Suprapubic skin (tissue), 4 donors: ENCODE data around the gene SPECC1. TPM values are rescaled to one million over a fixed set of nuclear protein-coding genes. Genes with fewer than 3 reads are reported as not detected.

Experiments used
- DNase-seq, 2 donors: peaks; one replicate each; pipeline ENCODE4 v3.0.0-alpha.2; 2019; ENCODE audit warnings: low spot score in 2 of 2
- H3K27ac ChIP-seq: fragments of 200-600 bp; sonication (generic); one replicate; pipeline ENCODE4 v1.5.1; 2019
- H3K27me3 ChIP-seq: fragments of 200-600 bp; sonication (generic); one replicate; pipeline ENCODE4 v1.5.1; 2019
- H3K36me3 ChIP-seq: fragments of 200-600 bp; sonication (generic); one replicate; pipeline ENCODE4 v1.5.1; 2019
- H3K4me1 ChIP-seq: fragments of 200-600 bp; sonication (generic); one replicate; pipeline ENCODE4 v1.5.1; 2019
- H3K4me3 ChIP-seq: fragments of 200-600 bp; sonication (generic); one replicate; pipeline ENCODE4 v1.5.1; 2019; ENCODE audit warnings: mild to moderate bottlenecking
- H3K9me3 ChIP-seq: fragments of 200-600 bp; sonication (generic); one replicate; pipeline ENCODE4 v1.5.1; 2019
- CTCF ChIP-seq, 2 donors: fragments of 200-600 bp in 1 of 2; fragments of 450-650 bp in 1 of 2; sonication (generic) in 1 of 2; IDR thresholded peaks; one replicate each; pipeline ENCODE4 v1.5.1; 2016 to 2019; ENCODE audit warnings: antibody characterized with exemption in 2 of 2, mild to moderate bottlenecking in 1 of 2, moderate library complexity in 1 of 2
- EP300 ChIP-seq: sonication (generic); formaldehyde crosslinking; IDR thresholded peaks from one replicate; pipeline ENCODE4 v1.6.1; 2017; ENCODE audit warnings: antibody characterized with exemption
- POLR2A ChIP-seq, 2 donors: fragments of 450-650 bp; IDR thresholded peaks; one replicate each; pipeline ENCODE4 v1.6.1; 2017; ENCODE audit warnings: antibody characterized with exemption in 2 of 2, mild to moderate bottlenecking in 2 of 2, moderate library complexity in 2 of 2
- POLR2AphosphoS5 ChIP-seq, 3 donors: sonication (generic); formaldehyde crosslinking; IDR thresholded peaks; one replicate each; pipeline ENCODE4 v1.6.1; 2017; ENCODE audit warnings: antibody characterized with exemption in 3 of 3
- WGBS: methylation state at CpG from one replicate; pipeline ENCODE4 v1.1.5; 2018; 5-methylcytosine and 5-hydroxymethylcytosine counted together
- total RNA-seq, 4 donors: library from RNA; depleted of rRNA; stranded (reverse); fragments of >200 nt; gene quantifications; one replicate each; pipeline ENCODE4 v1.1.0, GENCODE V29; 2016

The SPECC1 gene
- total RNA-seq, 4 donors from 2014 or later = 12.2 to 18.1 (median 16.4) TPM

GRCh38 chr17:20128036-20128667 is 119.0 kb downstream of the SPECC1 start:
- Histone ChIP-seq H3K27ac (no peak overlapping the region), H3K27me3 (no peaks in the 10 kb centered on the region), H3K4me3 (no peak overlapping the region), H3K9me3 (no peaks in the 10 kb centered on the region), H3K4me1 (no peaks in the 10 kb centered on the region), H3K36me3 (no peaks in the 10 kb centered on the region)
- no peak for DNase-seq
- TF ChIP-seq EP300 (no peak), CTCF (IDR thresholded peaks at IDR 0.05) (no peak), POLR2AphosphoS5 (IDR thresholded peaks at IDR 0.05) (no peak), POLR2A (IDR thresholded peaks at IDR 0.05) (no peak)
- 78% methylated on average over 4 of the region's 4 CpGs for WGBS

- WGBS = 71% methylated on average over 5 of the region's 5 CpGs
Observed at GRCh38 chr17:20133517-20133916, 124.4 kb downstream of the SPECC1 start.

GRCh38 chr17:20141198-20141972 is 132.2 kb downstream of the SPECC1 start:
- Histone ChIP-seq H3K27me3 (no peaks in the 10 kb centered on the region), H3K9me3 (no peaks in the 10 kb centered on the region), H3K4me1 (no peaks in the 10 kb centered on the region), H3K27ac (no peak overlapping the region), H3K4me3 (no peak overlapping the region), H3K36me3 (no peaks in the 10 kb centered on the region)
- 54% methylated on average over 10 of the region's 10 CpGs for WGBS
- no peak for DNase-seq
- TF ChIP-seq EP300 (no peak), CTCF (IDR thresholded peaks at IDR 0.05) (no peak), POLR2A (IDR thresholded peaks at IDR 0.05) (no peak), POLR2AphosphoS5 (IDR thresholded peaks at IDR 0.05) (no peak)

More at GRCh38 chr17:20133517-20133916, 124.4 kb downstream of the SPECC1 start:
- Histone ChIP-seq H3K4me3 (no peak overlapping the region), H3K4me1 (no peaks in the 10 kb centered on the region), H3K27me3 (no peaks in the 10 kb centered on the region), H3K9me3 (no peaks in the 10 kb centered on the region), H3K36me3 (no peaks in the 10 kb centered on the region), H3K27ac (no peak overlapping the region)
- DNase-seq = no peak
- TF ChIP-seq POLR2AphosphoS5 (IDR thresholded peaks at IDR 0.05) (no peak), POLR2A (IDR thresholded peaks at IDR 0.05) (no peak), EP300 (no peak), CTCF (IDR thresholded peaks at IDR 0.05) (no peak)

- Histone ChIP-seq H3K27me3 (no peaks in the 10 kb centered on the region), H3K9me3 (no peaks in the 10 kb centered on the region), H3K4me3 (no peak overlapping the region), H3K27ac (no peak overlapping the region), H3K4me1 (no peaks in the 10 kb centered on the region), H3K36me3 (no peaks in the 10 kb centered on the region)
- WGBS = 82% methylated on average over 6 of the region's 6 CpGs
- no peak for DNase-seq
- TF ChIP-seq POLR2A (IDR thresholded peaks at IDR 0.05) (no peak), POLR2AphosphoS5 (IDR thresholded peaks at IDR 0.05) (no peak), CTCF (IDR thresholded peaks at IDR 0.05) (no peak), EP300 (no peak)
Observed at GRCh38 chr17:20142268-20142667, 133.1 kb downstream of the SPECC1 start.

- Histone ChIP-seq H3K36me3 (no peaks in the 10 kb centered on the region), H3K9me3 (no peaks in the 10 kb centered on the region), H3K27me3 (no peaks in the 10 kb centered on the region), H3K4me3 (no peak overlapping the region), H3K4me1 (no peaks in the 10 kb centered on the region), H3K27ac (no peak overlapping the region)
- TF ChIP-seq EP300 (no peak), CTCF (IDR thresholded peaks at IDR 0.05) (no peak), POLR2A (IDR thresholded peaks at IDR 0.05) (no peak), POLR2AphosphoS5 (IDR thresholded peaks at IDR 0.05) (no peak)
- no peak for DNase-seq
- 91% methylated on average over 8 of the region's 8 CpGs for WGBS
Observed at GRCh38 chr17:20143740-20144139, 134.6 kb downstream of the SPECC1 start.
